GM19043 (cell line): ENCODE results near the gene AGER.
"Not testable (repeated sequence)": the region's sequence is repeated elsewhere in the genome, so short reads cannot be mapped to it uniquely, and the experiment has no call there.

ENCODE experiments used
- ATAC-seq: cut with Tn5 transposase; IDR thresholded peaks from one replicate; pipeline ENCODE4 v1.9.1; 2021; ENCODE audit warnings: low read depth; ENCODE audit not compliant: unreplicated experiment

The AGER gene

DNA sequence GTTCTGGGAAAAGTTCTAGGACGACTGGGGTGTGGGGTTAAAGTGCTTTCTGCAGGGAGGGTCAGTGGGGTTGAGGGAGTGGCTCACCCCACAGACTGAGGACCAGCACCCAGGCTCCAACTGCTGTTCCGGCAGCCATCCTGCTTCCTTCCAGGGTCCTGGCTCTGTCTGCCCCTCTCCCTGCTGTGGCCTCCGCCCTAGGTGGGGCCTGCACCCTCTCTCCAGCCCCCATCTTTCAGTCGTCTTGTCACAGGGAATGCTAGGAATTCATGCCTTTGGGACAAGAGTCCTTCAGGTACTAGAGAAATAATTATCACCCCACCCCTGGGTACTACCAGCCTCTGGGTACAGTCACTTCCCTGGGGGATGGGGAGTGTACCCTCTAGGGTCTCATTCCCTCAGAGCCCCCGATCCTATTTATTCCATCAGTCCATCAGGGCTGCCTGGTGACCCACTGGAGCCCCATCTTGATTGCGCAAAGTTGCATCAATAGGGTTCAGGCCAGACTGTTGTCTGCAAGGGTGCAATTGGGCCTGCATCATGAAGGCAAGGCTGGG lies at the start of gene AGER:
Gene AGER (minus strand): TSS at position 170 of the 557 bp plus-strand sequence. CDS start 31 bp downstream, at position 139.
- no peak for ATAC-seq

DNA sequence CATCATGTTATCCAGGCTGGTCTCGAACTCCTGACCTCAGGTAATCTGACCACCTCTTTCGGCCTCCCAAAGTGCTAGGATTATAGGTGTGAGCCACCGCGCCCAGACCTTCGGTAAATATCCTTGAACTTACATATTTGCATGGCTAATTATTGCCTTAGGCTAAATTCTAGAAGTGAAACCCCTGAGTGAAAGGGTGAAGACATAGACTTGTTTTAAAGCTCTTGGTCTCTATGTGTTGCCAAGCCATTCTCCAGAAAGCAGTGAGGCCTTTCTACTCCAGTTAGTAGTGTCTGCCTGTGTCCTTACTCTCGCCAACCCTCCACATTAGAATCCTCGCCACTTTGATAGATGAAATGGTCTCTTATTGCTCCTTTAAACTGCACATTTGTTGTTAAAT lies 42.4 kb upstream of the AGER start:
- no peak for ATAC-seq

- no peak for ATAC-seq
Observed at GRCh38 chr6:32224696-32225095, 40.6 kb upstream of the AGER start.

DNA sequence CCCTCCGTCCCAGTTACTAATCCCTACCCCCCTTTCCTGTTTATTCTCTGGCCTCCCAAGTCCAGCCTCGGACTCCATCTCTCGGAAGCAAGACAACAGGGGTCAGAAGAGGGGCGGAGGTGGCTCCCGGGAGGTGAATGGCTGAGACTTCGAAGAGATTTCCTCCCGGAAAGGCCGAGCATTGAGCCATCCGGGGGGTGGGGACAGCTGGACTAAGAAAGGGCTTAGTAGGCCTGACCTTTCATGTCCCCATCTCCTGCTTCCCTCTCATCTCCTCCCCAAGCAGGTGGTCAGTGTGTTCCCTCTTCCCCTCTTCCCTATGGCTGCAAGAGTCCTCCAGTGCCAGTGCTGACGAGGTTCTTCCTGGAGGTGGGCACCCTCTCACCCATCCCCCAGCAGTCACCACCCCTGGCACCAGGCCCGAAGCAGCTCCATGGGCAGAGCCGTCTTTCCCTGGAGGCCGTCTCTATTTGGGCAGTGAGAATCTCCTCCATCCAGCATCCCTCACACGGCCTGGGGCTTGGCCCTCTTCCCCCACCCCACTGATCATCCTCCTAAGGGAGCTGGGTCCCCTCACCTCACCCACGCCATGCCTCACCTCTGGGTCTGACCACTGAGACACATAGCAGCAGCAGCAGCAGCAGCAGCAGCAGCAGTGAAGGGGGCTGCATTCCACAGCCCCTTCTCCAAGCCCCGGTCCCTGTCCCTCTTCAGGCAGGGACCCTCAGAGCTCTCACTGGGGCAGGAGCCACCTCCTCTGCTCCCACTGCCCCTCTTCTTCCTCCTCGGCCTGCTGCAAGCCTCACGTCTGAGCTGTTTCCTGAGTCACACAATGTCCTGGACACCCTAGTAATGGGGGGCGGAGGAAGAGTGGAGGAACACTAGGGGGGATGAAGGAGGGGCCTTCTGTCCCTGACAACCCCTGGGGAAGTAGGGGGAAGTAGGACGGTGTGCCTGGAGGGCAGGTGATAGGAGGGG lies 39.5 kb upstream of the AGER start, which contains the start of gene NOTCH4:
Gene NOTCH4 (minus strand): TSS at position 810 of the 978 bp plus-strand sequence. CDS start 139 bp downstream, at position 671.
- no peak for ATAC-seq

- ATAC-seq = no peak
Observed at GRCh38 chr6:32222333-32223230, 38.5 kb upstream of the AGER start.

GRCh38 chr6:32220021-32220420 lies 36.0 kb upstream of the AGER start:
- no peak for ATAC-seq

DNA sequence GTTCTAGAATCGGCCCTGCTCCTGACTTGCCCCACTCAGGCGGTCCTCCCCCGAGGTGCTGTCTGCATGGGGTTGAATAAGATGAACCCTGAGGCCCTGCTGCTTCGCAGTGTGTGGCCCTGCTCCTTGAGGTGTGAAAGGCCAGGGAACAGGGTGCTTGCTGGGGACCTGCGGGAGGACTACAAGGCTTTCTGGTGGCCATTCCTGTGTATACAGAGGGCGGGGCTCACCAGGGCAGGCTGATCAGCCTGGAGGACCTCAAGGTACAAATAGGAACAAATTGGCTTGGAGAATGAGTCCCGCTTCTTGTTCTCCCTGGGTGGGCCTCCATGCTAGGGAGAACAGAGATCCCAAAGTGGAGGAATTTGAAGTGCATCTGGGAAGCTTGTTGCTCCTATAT lies 34.1 kb upstream of the AGER start:
- no peak for ATAC-seq

DNA sequence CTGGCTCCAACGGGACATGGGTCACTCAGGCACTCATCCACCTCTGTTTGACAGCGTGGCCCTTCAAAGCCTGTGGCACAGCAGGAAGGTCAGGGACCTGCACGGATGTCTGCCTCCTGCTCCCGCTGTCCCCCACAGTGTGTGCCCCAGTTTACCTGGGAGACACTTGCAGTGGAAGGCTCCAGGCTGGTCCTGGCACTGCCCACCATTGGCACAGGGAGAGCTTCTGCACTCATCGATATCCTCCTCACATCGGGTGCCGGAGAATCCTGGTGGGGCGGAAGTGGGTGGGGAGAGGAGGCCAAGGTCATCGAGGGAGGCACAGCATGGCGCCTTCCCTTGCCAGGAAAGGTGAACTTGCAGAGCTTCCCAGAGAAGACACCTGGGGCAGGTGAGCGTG lies 32.9 kb upstream of the AGER start:
- no peak for ATAC-seq

GRCh38 chr6:32216285-32216684 lies 32.2 kb upstream of the AGER start:
- ATAC-seq = no peak

- no peak for ATAC-seq
Observed at GRCh38 chr6:32215617-32216016, 31.6 kb upstream of the AGER start.

DNA sequence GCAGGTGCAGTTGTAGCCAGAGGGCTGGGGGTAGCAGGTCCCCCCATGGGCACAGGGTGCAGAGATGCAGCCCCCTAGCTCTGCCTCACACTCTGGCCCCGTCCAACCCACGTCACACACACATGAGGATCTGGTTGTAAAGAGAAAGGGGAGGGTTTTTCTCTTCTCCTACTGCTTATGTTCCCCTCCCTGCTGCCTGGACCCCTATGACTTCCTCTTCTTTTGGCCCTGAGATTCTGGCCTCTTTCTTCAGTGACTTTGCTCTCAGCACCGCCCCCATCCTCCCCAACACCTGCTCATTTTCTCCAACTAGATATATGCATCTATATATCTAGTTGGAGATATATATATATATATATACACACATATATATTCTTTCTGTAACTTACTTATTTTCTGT lies 30.1 kb upstream of the AGER start:
- ATAC-seq = no peak

DNA sequence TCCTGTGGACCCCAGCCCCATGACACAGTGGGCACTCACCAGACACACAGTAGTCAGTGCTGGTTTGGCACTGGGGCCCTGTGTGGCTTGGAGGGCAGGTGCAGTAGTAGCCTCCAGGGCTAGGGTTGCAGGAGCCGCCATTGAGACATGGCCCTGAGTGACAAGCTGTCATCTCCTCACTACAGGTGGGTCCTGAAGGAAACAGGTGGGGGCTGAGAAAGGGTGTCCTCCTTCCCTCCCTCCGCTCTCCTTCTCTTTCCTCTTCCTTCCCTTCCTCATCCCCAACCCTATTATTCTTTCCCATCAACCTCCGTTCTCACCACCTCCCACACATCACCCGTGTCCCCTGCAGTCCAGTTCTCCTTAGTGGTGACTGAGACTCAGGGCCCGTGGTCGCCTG lies 29.6 kb upstream of the AGER start:
- ATAC-seq = no peak

DNA sequence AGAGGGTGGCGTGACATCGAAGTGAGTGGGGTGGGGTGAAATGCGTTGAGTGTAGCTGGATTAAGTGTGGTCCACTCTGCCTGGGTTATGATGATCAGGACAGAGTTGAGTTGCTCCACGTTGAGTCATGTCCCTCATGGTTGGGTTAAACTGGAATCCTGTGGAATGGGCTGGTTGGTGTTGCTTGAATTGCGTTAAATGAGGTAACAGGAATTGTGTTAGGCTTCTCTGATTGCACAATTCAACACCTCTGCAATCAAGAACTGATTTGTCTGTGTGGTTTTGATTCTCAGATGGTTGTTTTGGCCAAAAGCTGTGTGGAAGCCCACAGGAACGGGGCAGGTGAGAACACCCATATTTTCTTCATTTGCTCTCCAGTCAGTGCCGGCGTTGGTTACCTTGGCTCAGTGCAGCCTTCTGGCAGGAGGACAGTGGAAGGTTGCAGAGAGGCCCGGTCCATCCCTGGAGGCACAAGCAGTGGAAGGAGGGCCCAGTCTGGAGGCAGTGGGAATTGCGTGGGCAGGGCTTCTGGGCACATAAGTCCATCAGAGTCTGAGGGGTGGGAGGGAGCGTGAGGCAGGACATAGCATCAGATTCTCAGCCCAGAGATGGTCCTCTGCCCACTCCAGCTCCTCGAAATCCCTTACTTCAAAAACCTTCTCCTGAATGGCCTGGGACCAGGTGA lies 28.2 kb upstream of the AGER start:
- ATAC-seq = no peak

DNA sequence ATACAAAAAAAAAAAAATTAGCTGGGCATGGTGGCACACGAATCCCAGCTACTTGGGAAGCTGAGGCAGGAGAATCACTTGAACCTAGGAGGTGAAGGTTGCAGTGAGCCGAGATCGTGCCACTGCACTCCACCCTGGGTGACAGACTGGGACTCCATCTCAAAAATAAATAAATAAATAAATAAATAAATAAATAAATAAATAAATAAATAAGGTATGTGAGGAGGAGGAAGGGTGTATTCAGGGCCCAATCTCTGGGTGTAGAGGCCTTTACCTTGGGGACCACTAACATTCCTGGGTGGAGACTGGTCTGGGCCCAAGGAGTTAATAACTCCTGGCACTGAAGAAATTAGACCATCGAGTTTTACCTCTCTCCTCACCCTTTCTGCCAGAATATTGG lies 27.4 kb upstream of the AGER start:
- ATAC-seq = not testable (repeated sequence)

DNA sequence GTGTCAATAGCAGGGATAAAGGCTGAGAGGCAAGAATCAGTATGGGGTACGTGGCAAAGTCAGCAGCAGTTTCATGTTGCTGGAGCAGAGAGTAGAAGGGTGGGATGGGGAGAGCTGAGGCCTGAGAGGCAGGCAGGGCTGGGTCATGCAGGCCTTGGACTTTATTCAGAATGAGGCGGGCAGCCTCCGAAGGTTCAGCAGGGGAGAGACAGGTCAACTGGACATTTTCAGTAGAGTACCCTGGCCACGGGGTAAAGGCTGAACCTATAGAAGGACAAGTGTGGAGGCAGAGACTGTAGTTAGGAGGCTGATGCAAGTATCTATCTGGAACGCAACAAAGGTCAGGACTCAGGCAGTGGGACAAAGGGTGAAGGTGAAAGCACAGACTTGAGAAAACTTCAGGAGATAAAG lies 26.1 kb upstream of the AGER start:
- ATAC-seq = no peak

- ATAC-seq = no peak
Observed at GRCh38 chr6:32208996-32209395, 24.9 kb upstream of the AGER start.

GRCh38 chr6:32204268-32204715 lies 20.2 kb upstream of the AGER start:
- no peak for ATAC-seq

GRCh38 chr6:32203426-32204267 lies 19.6 kb upstream of the AGER start:
- no peak for ATAC-seq

DNA sequence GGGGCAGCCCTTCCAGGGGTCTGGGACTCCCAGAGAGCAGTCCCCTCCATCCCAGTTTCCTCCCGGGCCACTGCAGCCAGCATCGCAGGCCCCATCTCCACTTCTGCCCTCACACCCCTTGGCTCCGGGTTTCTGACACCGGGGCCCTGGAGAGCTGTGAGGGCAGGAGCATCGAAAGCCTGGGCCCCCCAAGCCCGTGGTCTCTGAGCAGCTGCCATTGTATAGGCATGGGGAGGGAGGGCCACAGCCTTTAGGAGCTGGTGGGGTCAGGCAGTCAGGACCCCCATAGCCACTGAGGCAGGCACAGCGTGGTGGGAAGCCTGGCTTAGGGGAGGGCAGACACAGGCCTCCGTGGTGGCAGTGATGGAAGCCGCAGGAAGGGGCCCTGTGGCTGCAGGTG lies 18.1 kb upstream of the AGER start:
- no peak for ATAC-seq
